Uterus (tissue), 2 donors: ENCODE data around the gene RIPK4.
"Not testable (repeated sequence)": the region's sequence is repeated elsewhere in the genome, so short reads cannot be mapped to it uniquely, and the experiment has no call there.

Experiments used
- CTCF ChIP-seq, 4 experiments: fragments of 200-600 bp in 2 of 4; fragments of 450-650 bp in 2 of 4; sonication (generic) in 2 of 4; IDR thresholded peaks; one replicate each; pipeline ENCODE4 v1.5.1; 2016 to 2019; ENCODE audit warnings: antibody characterized with exemption in 4 of 4, mild to moderate bottlenecking in 2 of 4, moderate library complexity in 1 of 4
- POLR2A ChIP-seq, 2 donors: fragments of 450-650 bp; IDR thresholded peaks; one replicate each; pipeline ENCODE4 v1.6.1; 2016; ENCODE audit warnings: antibody characterized with exemption in 2 of 2, mild to moderate bottlenecking in 1 of 2, moderate library complexity in 1 of 2

- not testable (repeated sequence) for TF ChIP-seq CTCF, POLR2A (IDR thresholded peaks at IDR 0.05)
Observed at GRCh38 chr21:41723835-41724234, 43.0 kb downstream of the RIPK4 start.
